GM19099 (cell line): ENCODE data around the gene SUFU.

ENCODE experiments used
- POLR2A ChIP-seq: IDR thresholded peaks from 3 replicates; pipeline ENCODE4 v1.6.1; 2011; ENCODE audit warnings: low read depth; ENCODE audit not compliant: insufficient read length; ENCODE audit errors: extremely low read depth

The SUFU gene

DNA sequence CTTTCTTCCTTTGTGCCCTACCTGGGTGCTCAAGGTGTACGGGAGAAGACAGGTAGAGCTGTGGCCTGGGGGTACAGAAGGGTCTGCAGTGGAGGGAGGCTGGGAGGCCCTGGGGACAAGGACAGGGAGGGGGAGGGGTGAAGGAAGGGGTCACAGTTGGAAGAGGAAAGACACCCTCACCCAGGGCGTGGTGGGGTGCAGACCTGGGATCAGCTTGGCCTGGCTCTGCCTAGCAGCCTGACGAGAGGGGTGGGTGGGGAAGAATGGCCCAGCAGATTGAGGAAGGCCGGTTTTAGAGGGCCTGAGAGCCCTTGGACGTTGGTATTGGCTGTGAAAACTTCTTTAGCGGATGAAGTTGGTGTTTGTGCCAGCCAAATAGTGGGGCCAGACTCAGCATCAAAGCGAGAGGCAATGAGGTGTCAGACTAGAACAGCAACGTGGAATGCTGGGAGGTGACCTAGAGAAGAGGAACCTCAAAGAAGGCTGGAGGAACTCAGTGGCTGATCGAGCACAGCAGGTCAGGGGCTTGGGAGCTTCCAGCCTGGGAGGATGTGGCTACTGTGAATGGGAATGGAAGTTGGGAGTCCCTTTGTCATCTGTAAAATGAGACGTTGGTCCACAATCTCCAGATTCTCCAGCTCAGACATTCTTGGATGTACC is 122.4 kb downstream of the SUFU start:
- TF ChIP-seq POLR2A = no peak

DNA sequence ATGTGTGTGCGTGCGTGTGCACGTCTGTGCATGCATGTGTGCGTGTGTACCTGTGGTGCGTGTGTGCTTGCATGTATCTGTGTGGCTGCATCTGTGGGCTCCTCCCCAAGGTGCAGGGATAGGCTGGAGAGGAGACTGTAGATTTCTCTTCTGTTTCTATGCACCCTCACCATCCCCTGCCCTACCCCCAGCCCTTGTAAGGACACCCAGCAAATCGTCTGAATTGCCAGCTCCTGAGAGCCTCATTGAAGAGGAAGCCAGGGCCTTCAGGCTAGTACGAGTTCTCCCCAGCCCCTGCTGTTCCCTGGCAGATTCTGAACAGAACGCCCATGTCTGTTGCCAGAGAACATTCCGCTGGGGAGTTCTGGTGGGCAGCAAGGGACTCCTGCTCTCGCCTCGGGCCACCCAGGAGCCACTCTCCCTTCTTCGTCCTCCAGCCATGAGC is 123.5 kb downstream of the SUFU start:
- TF ChIP-seq POLR2A = no peak

DNA sequence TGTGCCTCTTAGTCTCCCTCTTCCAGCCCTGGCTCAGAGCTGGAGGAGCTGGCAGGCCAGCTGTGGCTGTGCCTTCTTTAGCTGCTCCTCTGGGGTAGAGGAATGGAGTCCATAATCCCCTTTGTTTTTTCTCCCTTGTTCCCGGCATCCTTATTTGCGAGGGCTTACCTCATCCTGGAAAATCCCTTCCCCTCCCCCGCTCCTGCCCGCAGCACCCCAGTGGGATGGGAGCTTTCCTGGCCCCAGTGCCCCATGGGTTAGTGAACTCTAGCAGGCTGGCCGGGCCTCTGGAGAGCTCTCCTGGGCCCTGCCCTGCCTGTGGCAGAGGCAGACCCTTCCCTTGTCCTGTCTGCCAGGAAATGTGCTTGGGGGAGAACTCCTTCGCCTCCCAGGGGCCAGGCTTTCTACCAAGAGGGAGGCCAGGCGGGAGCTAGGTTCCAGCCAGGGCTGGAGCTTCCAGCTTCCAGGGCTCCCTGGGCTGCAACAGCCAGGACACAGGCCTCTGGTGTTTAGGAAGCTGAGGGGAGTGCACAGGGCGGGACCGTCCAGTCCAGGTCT is 124.0 kb downstream of the SUFU start:
- TF ChIP-seq POLR2A = no peak

DNA sequence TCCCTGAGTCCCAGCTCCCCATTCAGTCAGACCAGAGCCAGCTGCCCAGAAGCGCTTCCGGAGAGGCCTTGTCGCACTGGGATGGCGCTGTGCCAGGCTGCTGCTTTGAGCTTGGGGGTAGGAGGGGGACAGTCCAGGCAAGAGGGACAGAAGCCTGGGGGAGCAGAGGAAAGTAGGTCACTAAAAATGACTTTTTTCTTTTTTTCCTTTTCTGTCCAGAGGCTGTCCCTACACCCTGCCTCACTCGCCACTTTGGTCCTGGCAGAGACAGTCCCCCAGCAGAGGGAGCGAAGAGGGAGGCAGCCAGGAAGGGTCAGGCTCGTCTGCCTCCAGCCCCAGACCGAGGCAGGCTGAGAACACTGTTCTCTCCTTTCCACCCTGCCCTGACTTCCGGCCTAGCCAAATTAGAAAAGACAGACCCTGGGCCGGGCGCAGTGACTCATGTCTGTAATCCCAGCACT is 124.7 kb downstream of the SUFU start:
- no peak for TF ChIP-seq POLR2A

DNA sequence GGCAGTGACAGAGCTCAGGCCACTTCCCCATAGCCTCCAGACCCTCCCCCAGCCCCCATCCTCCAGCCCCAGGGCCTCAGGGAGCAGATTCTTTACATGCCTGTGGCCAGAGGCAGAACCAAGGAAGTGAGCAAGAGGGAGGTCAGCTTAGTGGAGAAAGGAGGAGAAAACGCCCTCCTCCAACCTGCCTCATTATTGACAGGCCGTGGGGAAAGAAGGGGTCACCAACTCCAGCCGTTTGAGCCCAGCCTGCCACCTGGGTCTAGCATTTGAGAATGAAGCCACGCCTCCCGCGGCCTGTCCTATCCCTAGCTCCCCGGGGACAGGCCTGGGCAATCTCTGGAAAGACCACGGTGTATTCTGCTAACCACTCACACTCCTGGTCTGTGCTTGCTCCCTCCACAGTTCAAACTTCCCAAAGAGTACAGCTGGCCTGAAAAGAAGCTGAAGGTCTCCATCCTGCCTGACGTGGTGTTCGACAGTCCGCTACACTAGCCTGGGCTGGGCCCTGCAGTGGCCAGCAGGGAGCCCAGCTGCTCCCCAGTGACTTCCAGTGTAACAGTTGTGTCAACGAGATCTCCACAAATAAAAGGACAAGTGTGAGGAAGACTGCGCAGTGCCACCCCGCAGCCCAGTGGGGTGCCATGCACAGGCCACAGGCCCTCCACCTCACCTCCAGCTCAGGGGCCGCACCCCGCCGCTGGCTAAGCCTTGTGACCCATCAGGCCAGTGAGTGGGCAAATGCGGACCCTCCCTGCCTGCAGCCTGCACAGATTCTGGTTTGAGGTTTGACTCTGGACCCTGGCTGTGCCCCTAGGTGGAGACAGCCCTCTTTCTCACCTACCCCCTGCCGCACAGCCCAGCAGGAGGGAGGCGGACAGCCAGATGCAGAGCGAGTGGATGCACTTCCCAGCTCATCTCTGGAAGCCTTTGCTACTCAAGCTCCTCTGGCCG is 126.2 kb downstream of the SUFU start:
- TF ChIP-seq POLR2A = no peak

DNA sequence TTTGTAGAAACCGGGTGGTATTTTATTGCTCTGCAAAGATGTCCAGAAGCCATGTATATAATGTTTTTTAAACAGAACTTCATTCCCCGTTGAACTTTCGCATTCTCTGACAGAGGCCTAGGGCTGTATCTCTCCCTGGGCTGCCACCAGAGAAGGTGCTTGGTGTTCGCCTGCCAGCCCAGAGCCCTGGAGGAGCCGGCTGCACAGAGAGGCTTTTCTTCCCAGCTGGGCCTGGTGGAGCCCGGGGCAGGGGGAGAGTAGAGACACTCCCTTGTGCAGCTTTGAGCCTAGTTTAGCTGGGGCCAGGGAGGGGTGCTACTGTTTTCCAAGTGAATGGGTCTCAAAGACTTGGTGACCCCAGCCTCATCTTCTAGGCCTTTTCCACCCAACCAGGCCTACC is 126.9 kb downstream of the SUFU start:
- no peak for TF ChIP-seq POLR2A

DNA sequence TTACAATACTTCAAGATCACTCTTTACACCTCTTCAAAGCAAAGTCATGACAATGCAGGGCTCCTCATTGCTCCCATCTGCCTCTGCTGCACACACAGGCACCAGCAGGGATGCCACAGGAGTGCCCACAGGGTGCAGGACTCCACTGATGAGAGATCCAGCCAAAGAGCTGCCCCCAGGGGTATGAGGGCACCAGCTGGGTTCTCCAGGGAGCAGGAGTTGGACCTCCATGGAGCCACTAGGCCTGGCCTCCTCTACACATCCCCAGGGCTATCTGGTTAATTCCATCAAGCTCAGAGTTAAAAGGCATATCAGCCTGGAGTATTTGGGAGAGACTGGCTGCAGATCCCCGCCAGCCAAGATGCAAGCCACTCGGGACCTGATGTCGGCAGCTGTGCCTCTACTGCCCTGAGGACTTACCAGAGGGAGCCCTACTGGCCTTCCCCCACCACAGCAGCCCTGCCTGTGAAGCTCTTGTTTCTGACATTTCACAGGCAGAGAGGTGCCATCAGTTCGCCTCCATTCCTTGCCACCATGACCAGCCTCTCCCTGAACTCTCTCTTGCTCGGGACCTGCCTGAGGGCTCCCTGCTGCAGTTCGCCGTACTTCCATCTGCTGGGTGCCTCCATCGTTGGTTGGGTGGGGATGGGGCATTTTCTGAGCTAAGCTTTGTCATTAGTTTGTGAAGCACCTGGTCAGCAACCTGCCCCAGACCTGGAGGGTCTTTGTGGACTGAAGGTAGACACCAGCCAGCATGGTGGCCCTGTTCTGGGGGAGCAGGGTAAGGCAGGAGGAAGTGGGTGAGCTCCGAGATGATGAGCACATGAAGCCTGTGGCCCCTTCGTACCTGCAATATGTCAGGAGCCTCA is 128.0 kb downstream of the SUFU start:
- no peak for TF ChIP-seq POLR2A

DNA sequence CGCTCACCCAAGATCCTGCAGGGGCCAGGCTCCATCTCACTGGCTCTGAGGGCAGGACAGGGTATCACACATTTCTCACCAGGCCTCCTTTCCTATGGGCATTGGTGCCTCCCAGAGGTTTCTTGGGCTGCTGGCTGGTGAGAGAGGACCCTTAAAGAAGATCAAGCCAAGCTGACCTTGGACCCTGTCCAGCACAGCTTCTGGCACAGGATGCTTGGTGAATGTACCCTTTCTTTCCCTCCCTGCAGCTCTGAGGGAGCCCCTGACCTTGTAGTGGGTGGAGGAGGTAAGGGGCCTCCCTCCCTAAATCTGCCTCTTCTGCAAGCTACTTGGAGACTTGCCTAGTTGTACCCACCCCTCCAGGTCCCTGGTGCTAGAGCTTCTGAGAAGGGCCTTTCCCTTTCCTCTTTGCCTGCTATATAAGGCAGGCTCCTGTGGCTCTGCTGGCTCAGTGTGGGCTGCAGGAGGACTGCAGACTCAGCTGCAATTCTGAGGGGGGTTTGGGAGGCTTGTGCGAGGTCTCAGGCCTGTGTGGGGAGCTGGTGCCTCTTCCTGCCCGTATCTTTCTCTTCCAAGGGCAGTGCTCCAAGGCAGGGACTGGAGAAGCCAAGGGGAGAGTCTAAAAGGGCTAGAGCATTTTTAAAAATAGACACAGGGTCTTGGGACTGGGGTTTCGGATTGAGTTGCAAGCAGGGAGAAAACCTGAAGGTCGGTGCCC is 128.8 kb downstream of the SUFU start:
- TF ChIP-seq POLR2A = no peak

DNA sequence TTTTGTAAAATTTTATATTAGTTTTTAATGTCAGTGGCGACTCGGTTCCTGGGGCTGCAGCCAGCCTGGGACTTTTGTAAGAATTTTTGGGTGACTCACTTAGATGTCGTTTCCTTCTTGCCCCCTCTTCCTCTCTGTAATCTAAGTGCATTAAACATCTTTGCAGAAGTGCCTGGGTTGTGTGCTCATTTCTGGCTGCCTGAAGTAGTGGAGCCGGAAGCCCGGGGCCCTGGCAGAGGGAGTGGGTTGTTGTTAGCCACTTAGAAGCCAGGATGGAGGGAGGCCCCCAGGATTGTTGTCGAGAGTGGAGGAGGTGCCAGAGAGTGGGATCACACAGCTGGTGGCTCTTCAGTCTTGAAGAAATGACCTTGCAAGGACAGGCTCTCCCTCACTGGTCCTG is 129.5 kb downstream of the SUFU start:
- TF ChIP-seq POLR2A = no peak

DNA sequence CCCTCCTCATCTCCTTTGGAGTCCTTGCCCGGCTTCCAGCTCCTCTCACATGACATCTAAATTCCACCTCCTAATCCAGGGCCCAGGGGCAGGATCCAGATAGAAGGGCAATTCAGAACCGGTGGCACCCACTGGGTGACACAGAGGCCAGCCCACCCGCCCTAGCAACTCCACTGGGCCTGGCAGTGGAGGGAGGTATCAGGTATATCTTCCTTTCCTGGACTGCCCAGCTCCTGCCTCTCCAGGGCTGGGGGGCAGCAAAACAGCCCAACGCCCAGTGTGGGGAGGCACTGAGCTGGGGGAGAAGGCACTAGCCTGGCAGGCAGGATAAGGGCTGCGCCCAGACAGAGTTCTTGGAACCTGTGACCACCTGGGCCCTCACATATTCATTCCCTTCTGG is 130.1 kb downstream of the SUFU start:
- TF ChIP-seq POLR2A = no peak

DNA sequence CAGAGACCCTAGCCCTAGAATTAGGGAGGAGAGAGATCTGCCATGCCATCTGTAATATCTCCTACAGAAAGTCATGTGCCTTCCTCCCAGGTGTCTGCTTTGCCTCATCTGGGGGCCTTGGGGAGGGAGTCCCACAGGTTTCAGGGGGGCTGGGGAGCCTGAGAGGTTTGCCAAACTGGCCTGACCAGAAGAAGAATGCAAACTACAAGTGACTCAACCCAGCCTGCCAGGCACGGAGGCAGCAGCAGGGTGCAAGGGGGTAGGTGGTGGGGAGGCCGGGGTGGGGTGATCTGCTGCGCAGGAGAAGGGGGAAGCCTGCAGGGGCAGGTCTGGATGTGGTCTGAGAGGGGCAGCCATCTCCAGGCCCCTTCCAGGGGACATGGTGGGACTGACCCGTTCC is 130.9 kb downstream of the SUFU start:
- no peak for TF ChIP-seq POLR2A

DNA sequence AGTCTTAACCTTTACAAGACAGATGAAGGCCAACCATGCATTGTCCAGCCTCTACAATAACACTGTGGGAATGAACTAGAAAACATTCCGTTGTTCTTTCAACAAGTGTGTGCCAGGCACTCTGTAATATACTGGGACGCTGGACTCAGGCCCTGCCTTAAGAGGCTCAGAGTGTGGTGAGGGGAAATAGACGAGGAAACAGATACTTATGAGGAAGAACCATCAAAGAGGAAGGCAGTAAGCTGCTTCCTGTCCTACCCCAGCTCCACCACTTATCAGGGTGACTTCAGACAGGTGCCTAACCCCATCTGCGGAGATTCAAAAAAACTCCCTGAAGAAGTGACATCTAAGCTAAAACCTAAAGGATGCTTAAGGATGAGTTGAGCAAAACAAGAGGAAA is 131.6 kb downstream of the SUFU start:
- TF ChIP-seq POLR2A = no peak

DNA sequence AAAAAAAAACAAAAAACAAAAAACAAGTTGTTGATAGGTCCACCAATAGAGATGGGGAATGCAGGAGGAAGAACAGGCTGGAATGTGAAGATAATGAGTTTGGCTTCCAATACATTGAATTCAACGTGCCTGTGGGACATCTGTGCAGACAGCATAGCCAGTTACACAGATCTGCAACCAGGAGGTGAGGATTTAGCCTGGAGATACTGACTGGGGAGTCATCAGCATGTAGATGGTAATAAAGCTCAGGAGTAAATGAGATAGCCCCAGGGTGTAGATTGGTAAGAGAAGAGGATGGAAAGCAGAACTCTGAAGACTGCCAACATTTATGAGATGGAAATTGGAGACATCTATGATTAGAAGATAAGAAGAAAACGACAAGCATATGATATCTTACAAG is 135.8 kb downstream of the SUFU start:
- no peak for TF ChIP-seq POLR2A

DNA sequence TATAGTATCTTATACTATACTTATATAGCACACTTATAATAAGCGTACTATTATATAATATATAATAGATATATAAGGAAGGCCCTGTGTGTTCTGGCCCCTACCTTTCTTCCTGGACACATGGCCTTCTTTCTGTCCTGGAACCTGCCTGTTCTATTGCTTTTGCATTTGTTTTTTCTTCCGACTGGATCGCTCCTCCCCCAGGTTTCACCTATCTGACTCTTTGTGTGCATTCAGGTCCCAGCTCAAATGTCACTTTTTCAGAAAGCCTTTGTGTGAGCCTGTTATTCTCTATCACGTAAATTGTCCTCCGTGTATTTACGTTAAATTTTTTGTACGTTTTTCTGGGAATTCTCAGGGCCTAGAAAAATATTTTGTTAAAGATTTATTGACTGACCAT is 137.6 kb downstream of the SUFU start:
- no peak for TF ChIP-seq POLR2A

DNA sequence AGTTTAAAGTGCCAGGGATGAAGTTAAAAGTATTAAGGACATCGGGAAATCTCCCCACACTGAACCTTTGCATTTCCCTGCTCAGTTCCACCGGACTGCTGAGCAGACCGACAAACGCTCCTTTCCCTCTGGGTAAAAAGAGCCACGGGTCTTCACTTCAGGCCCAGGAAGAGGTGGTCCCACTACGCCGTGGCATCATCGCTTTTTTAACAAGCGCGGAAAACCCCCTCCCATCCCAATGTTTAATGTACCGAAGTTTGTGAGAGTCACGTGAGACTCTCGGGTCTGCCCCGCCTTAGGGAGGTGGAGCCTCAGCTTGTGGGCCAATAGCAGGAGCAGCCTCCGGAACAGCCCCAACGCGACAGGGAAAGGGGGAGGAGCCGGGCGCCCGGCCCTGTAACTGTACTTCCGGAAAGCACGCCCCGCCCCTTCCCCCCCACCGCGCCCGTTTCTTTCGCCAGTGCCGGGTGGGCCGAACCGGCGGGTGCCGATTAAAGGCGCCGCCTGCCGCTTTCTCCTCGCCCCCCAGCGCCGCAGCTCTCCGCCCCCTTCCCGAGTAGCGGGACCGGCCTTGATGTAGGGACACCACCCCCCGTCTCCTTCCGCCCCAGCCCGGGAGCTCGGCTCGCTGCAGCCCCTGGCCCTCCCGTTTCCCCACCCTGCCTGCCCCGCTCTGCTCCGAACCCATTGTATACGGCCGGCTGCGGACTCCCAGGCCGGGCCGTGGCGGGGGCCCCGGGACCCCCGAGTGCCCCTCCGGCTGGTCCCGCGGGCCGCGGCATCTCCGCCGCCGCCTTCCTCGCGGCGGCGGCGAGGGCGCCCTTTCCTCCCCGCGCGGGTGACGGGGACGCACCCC is 138.3 kb downstream of the SUFU start:
- peak; percentile 70 for TF ChIP-seq POLR2A
